Central memory CD8-positive, alpha-beta T cell (primary cell): ENCODE measurements around the gene OAS3.
A peak's percentile ranks its signal among the peaks of the same experiment; 100 is the strongest.
"Not testable (repeated sequence)": the region's sequence is repeated elsewhere in the genome, so short reads cannot be mapped to it uniquely, and the experiment has no call there.

Experiments used
- ATAC-seq: fragments of 150-1000 bp; cut with Tn5 transposase; replicated peaks from 2 replicates; pipeline ENCODE4 v1.10.0; 2022; ENCODE audit warnings: mild to moderate bottlenecking, moderate FRiP score, moderate number of reproducible peaks; ENCODE audit not compliant: poor library complexity, severe bottlenecking; ENCODE audit errors: extremely low read depth
- DNase-seq, 2 donors: peaks; one replicate each; pipeline ENCODE4 v3.0.0; 2021; ENCODE audit warnings: low spot score in 2 of 2
- H3K27ac Mint-ChIP-seq: one replicate; pipeline ENCODE4 v1.8.0; 2022; ENCODE audit warnings: low read depth, mild to moderate bottlenecking, moderate library complexity, mixed read lengths
- H3K27me3 Mint-ChIP-seq: one replicate; pipeline ENCODE4 v1.8.0; 2022; ENCODE audit warnings: mixed read lengths
- H3K36me3 Mint-ChIP-seq: one replicate; pipeline ENCODE4 v1.8.0; 2022; ENCODE audit warnings: mild to moderate bottlenecking, moderate library complexity, mixed read lengths; ENCODE audit not compliant: insufficient read depth
- H3K4me1 Mint-ChIP-seq: one replicate; pipeline ENCODE4 v1.8.0; 2022; ENCODE audit warnings: mixed read lengths
- H3K4me3 Mint-ChIP-seq: one replicate; pipeline ENCODE4 v1.8.0; 2022; ENCODE audit warnings: mild to moderate bottlenecking, moderate library complexity, mixed read lengths
- H3K9me3 Mint-ChIP-seq: one replicate; pipeline ENCODE4 v1.8.0; 2022; ENCODE audit warnings: mixed read lengths

Gene OAS3

GRCh38 chr12:112947314-112947713, 9.0 kb downstream of the OAS3 start:
- Mint-ChIP-seq H3K36me3 (peaks cover 18% of the 10 kb centered on the region), H3K4me1 (peaks cover 9% of the 10 kb centered on the region), H3K4me3 (no peak overlapping the region), H3K9me3 (no peaks in the 10 kb centered on the region), H3K27me3 (no peaks in the 10 kb centered on the region), H3K27ac (no peak overlapping the region)
- ATAC-seq (no peak), DNase-seq (no peak)

GRCh38 chr12:112947761-112948160, 9.5 kb downstream of the OAS3 start:
- Mint-ChIP-seq H3K36me3 (peaks cover 18% of the 10 kb centered on the region), H3K27ac (no peak overlapping the region), H3K4me3 (no peak overlapping the region), H3K9me3 (no peaks in the 10 kb centered on the region), H3K4me1 (peaks cover 9% of the 10 kb centered on the region), H3K27me3 (no peaks in the 10 kb centered on the region)
- DNase-seq (no peak), ATAC-seq (no peak)

- H3K4me3 Mint-ChIP-seq, result no peak overlapping the region
- DNase-seq (no peak), ATAC-seq (no peak)
- H3K4me1 Mint-ChIP-seq, result peaks cover 9% of the 10 kb centered on the region
- H3K36me3 Mint-ChIP-seq, result peaks cover 21% of the 10 kb centered on the region
- no peaks in the 10 kb centered on the region for H3K27me3 Mint-ChIP-seq
- H3K27ac Mint-ChIP-seq, result no peak overlapping the region
- peaks cover 5% of the 10 kb centered on the region for H3K9me3 Mint-ChIP-seq
These were observed 10.5 kb downstream of the OAS3 start for GRCh38 chr12:112948806-112949205.

DNA sequence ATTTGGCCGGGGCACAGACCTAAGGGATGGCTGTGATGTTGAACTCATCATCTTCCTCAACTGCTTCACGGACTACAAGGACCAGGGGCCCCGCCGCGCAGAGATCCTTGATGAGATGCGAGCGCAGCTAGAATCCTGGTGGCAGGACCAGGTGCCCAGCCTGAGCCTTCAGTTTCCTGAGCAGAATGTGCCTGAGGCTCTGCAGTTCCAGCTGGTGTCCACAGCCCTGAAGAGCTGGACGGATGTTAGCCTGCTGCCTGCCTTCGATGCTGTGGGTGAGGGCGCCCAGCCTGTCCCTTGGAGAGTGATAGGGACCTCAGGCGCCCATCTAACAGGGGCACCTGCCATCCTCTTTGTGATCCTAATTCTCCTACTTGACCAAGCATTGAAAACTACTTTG, 12.4 kb downstream of the OAS3 start:
- Mint-ChIP-seq H3K4me3 (no peak overlapping the region), H3K9me3 (peaks cover 5% of the 10 kb centered on the region), H3K27ac (no peak overlapping the region), H3K4me1 (no peaks in the 10 kb centered on the region), H3K27me3 (no peaks in the 10 kb centered on the region), H3K36me3 (peaks cover 20% of the 10 kb centered on the region)
- DNase-seq, result no peak
- no peak for ATAC-seq

DNA sequence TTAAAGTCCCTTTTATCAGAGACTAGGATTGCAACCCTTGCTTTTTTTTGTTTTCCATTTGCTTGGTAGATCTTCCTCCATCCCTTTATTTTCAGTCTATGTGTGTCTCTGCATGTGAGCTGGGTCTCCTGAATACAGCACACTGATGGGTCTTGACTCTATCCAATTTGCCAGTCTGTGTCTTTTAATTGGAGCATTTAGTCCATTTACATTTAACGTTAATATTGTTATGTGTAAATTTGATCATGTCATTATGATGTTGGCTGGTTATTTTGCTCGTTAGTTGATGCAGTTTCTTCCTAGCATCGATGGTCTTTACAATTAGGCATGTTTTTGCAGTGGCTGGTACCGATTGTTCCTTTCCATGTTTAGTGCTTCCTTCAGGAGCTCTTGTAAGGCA, 18.9 kb downstream of the OAS3 start:
- H3K27ac Mint-ChIP-seq, H3K9me3 Mint-ChIP-seq, DNase-seq, ATAC-seq, H3K4me3 Mint-ChIP-seq, H3K27me3 Mint-ChIP-seq: not testable (repeated sequence)
- H3K36me3 Mint-ChIP-seq, result peaks cover 13% of the 10 kb centered on the region
- H3K4me1 Mint-ChIP-seq, result peaks cover 17% of the 10 kb centered on the region

GRCh38 chr12:112961074-112961473, 22.8 kb downstream of the OAS3 start:
- DNase-seq, result no peak
- H3K27me3 Mint-ChIP-seq, result no peaks in the 10 kb centered on the region
- H3K4me1 Mint-ChIP-seq, result peaks cover 17% of the 10 kb centered on the region
- peak overlapping the region; percentile 61 for H3K27ac Mint-ChIP-seq
- H3K4me3 Mint-ChIP-seq, result no peak overlapping the region
- H3K36me3 Mint-ChIP-seq, result peaks cover 18% of the 10 kb centered on the region
- H3K9me3 Mint-ChIP-seq, result no peaks in the 10 kb centered on the region
- no peak for ATAC-seq

- peaks cover 18% of the 10 kb centered on the region for H3K36me3 Mint-ChIP-seq
- peak overlapping the region; percentile 61 for H3K27ac Mint-ChIP-seq
- no peak for ATAC-seq
- no peaks in the 10 kb centered on the region for H3K9me3 Mint-ChIP-seq
- no peak for DNase-seq
- H3K4me3 Mint-ChIP-seq, result no peak overlapping the region
- no peaks in the 10 kb centered on the region for H3K27me3 Mint-ChIP-seq
- H3K4me1 Mint-ChIP-seq, result peaks cover 17% of the 10 kb centered on the region
These were observed 23.3 kb downstream of the OAS3 start for GRCh38 chr12:112961536-112961935.

- no peak for DNase-seq
- Mint-ChIP-seq H3K27ac (no peak overlapping the region), H3K36me3 (peaks cover 25% of the 10 kb centered on the region), H3K9me3 (no peaks in the 10 kb centered on the region), H3K4me1 (peaks cover 17% of the 10 kb centered on the region), H3K27me3 (no peaks in the 10 kb centered on the region), H3K4me3 (no peak overlapping the region)
- ATAC-seq, result no peak
These were observed 24.3 kb downstream of the OAS3 start for GRCh38 chr12:112962561-112962960.

GRCh38 chr12:112963227-112963861, 25.1 kb downstream of the OAS3 start:
- H3K9me3 Mint-ChIP-seq, result no peaks in the 10 kb centered on the region
- ATAC-seq (no peak), DNase-seq (no peak)
- H3K27ac Mint-ChIP-seq, result no peak overlapping the region
- H3K27me3 Mint-ChIP-seq, result no peaks in the 10 kb centered on the region
- H3K4me1 Mint-ChIP-seq, result peaks cover 17% of the 10 kb centered on the region
- H3K36me3 Mint-ChIP-seq, result peaks cover 23% of the 10 kb centered on the region
- H3K4me3 Mint-ChIP-seq, result no peak overlapping the region

DNA sequence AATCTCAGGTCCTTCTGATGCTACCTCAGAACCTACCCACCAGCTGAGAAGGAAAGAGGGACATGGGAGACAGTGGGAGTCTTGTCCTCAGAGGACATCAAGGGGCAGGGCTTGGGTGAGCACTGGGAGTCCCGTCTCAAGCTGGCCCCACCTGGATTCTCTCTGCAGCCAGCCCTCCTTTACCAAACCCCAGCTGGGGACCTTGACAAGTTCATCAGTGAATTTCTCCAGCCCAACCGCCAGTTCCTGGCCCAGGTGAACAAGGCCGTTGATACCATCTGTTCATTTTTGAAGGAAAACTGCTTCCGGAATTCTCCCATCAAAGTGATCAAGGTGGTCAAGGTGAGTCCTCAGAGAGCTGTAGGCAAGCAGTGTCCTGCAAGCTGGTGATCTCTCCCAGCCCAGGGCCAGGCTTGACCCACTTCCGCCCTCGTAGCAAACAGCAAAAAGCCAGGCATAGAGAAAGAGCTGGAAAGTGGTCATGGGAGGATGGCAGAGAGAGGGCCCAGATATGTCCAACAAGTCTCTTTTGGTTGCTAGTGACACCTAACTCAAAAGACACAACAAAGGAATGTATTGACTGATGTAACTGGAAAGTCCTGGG, 25.9 kb downstream of the OAS3 start:
- ATAC-seq (no peak), DNase-seq (no peak)
- Mint-ChIP-seq H3K9me3 (no peaks in the 10 kb centered on the region), H3K36me3 (peaks cover 23% of the 10 kb centered on the region), H3K27ac (no peak overlapping the region), H3K4me1 (peaks cover 17% of the 10 kb centered on the region), H3K27me3 (no peaks in the 10 kb centered on the region), H3K4me3 (no peak overlapping the region)

GRCh38 chr12:112964915-112965314, 26.6 kb downstream of the OAS3 start:
- DNase-seq (no peak), ATAC-seq (no peak)
- peaks cover 9% of the 10 kb centered on the region for H3K4me1 Mint-ChIP-seq
- no peaks in the 10 kb centered on the region for H3K9me3 Mint-ChIP-seq
- H3K27me3 Mint-ChIP-seq, result no peaks in the 10 kb centered on the region
- H3K36me3 Mint-ChIP-seq, result peaks cover 25% of the 10 kb centered on the region
- H3K27ac Mint-ChIP-seq, result no peak overlapping the region
- no peak overlapping the region for H3K4me3 Mint-ChIP-seq

DNA sequence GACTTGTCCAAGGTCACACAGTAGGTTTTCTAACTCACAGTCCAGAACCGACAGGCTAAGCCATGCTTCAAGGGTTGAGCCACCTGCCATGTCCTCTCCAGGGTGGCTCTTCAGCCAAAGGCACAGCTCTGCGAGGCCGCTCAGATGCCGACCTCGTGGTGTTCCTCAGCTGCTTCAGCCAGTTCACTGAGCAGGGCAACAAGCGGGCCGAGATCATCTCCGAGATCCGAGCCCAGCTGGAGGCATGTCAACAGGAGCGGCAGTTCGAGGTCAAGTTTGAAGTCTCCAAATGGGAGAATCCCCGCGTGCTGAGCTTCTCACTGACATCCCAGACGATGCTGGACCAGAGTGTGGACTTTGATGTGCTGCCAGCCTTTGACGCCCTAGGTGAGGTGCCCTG, 27.4 kb downstream of the OAS3 start:
- peaks cover 7% of the 10 kb centered on the region for H3K4me1 Mint-ChIP-seq
- DNase-seq (no peak), ATAC-seq (no peak)
- no peak overlapping the region for H3K4me3 Mint-ChIP-seq
- no peak overlapping the region for H3K27ac Mint-ChIP-seq
- no peaks in the 10 kb centered on the region for H3K9me3 Mint-ChIP-seq
- peaks cover 29% of the 10 kb centered on the region for H3K36me3 Mint-ChIP-seq
- H3K27me3 Mint-ChIP-seq, result no peaks in the 10 kb centered on the region

DNA sequence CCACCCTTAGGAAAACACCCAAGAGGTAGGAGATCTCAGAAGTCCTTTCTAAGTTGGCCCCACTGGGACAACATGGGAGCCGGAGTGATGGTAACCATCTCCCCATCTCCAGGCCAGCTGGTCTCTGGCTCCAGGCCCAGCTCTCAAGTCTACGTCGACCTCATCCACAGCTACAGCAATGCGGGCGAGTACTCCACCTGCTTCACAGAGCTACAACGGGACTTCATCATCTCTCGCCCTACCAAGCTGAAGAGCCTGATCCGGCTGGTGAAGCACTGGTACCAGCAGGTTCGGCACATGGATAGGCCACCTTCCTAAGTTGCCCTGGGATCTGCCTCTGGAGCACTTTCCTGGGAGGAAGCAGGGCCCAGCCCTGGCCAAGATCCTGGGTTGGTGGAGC, 29.0 kb downstream of the OAS3 start:
- ATAC-seq, result no peak
- no peak for DNase-seq
- H3K27ac Mint-ChIP-seq, result no peak overlapping the region
- no peak overlapping the region for H3K4me3 Mint-ChIP-seq
- H3K9me3 Mint-ChIP-seq, result no peaks in the 10 kb centered on the region
- H3K4me1 Mint-ChIP-seq, result no peaks in the 10 kb centered on the region
- H3K36me3 Mint-ChIP-seq, result peaks cover 28% of the 10 kb centered on the region
- no peaks in the 10 kb centered on the region for H3K27me3 Mint-ChIP-seq
